Activated naive CD4-positive, alpha-beta T cell treated with anti-CD3 and anti-CD28 coated beads for 36 hours (primary cell): ENCODE results near the gene PRELID3B. TPM values are rescaled to one million over a fixed set of nuclear protein-coding genes. Genes with fewer than 3 reads are reported as not detected.
A peak's percentile ranks its signal among the peaks of the same experiment; 100 is the strongest.
"Not testable (repeated sequence)": the region's sequence is repeated elsewhere in the genome, so short reads cannot be mapped to it uniquely, and the experiment has no call there.

ENCODE experiments used
- CTCF ChIA-PET: fragments of 350-600 bp; sonication (Branson Sonifier 250); formaldehyde crosslinking; loops from one replicate; lab custom pipeline; 2021; ENCODE audit warnings: antibody characterized with exemption; lab: Charles Lee
- DNase-seq: peaks from one replicate; pipeline ENCODE4 v3.0.0-alpha.2; 2020
- H3K27ac Mint-ChIP-seq: one replicate; pipeline ENCODE4 v1.8.0; 2021; ENCODE audit warnings: mild to moderate bottlenecking, mixed read lengths
- H3K27me3 Mint-ChIP-seq: one replicate; pipeline ENCODE4 v1.8.0; 2021; ENCODE audit warnings: low read depth, mixed read lengths
- H3K36me3 Mint-ChIP-seq: one replicate; pipeline ENCODE4 v1.8.0; 2021; ENCODE audit warnings: low read depth, mixed read lengths
- H3K4me1 Mint-ChIP-seq: one replicate; pipeline ENCODE4 v1.8.0; 2021; ENCODE audit warnings: low read depth, mixed read lengths
- H3K4me3 Mint-ChIP-seq: one replicate; pipeline ENCODE4 v1.8.0; 2021; ENCODE audit warnings: mild to moderate bottlenecking, moderate library complexity, mixed read lengths
- H3K9me3 Mint-ChIP-seq: one replicate; pipeline ENCODE4 v1.8.0; 2021; ENCODE audit warnings: mixed read lengths
- intact Hi-C: fragments of 100-400 bp; cut with micrococcal nuclease; formaldehyde crosslinking; loops from one replicate; pipeline ENCODE4 v1.15.1; 2023
- total RNA-seq, 2 experiments: library from RNA; stranded (reverse); gene quantifications; one replicate each; pipeline ENCODE4 v1.2.3, GENCODE V29; 2021

The PRELID3B gene
- total RNA-seq, 2 experiments from 2014 or later, result 170 to 180 TPM

DNA sequence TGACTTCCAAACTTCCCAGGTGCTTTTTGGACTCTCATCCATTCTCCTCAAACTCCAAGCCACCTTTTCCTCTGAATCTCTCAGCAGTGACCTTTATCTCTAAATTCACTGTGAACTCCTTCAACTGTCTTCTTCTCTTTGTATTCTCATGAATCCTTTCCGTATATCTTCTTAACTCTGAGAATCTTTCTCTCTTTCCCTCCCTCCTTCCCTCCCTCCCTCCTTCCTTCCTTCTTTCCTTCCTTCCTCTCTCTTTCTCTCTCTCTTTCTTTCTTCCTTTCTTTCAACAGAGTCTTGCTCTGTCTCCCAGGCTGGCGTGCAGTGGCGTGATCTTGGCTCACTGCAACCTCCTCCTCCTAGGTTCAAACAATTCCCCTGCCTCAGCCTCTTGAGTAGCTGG lies 4.3 kb upstream of the PRELID3B start:
- CTCF ChIA-PET, result no interaction called here
- Mint-ChIP-seq H3K27me3 (peaks cover 3% of the 10 kb centered on the region), H3K4me3 (no peak overlapping the region), H3K4me1 (peaks cover 20% of the 10 kb centered on the region), H3K36me3 (no peaks in the 10 kb centered on the region), H3K9me3 (no peaks in the 10 kb centered on the region), H3K27ac (no peak overlapping the region)
- intact Hi-C loops, result no loop called here
- DNase-seq, result no peak

DNA sequence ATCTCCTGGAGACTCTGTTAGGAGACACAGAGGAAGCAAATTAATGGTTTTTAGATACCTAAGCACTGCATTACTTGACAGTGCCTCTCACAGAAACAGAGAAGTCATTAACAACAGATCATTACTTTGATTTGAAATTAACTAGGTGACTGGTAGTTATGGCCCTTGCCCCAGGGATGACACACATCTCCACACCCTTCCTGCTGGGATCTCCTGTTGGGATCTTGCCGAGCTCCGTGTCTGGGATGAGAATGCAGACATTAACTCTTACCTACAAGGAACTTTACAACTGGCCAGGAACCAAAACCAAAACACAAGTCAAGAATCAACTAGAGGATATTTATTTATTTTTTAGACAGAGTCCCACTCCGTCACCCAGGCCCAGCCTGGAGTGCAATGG lies 2.2 kb upstream of the PRELID3B start:
- H3K27ac Mint-ChIP-seq, result no peak overlapping the region

GRCh38 chr20:59044295-59044694 lies 1.7 kb upstream of the PRELID3B start:
- H3K9me3 Mint-ChIP-seq, result no peaks in the 10 kb centered on the region
- no peak overlapping the region for H3K4me3 Mint-ChIP-seq
- CTCF ChIA-PET, result interaction anchor here (1.4 to 1.8 kb wide), 2 partner anchors 163 to 178 kb away, joined by 7 to 10 read pairs; no protein-coding TSS in a partner anchor
- intact Hi-C loops, result loop anchor here (5.0 kb wide), 1 partner anchor 33 kb away; no protein-coding TSS in a partner anchor
- no peak for DNase-seq
- peaks cover 39% of the 10 kb centered on the region for H3K4me1 Mint-ChIP-seq
- peak overlapping the region; percentile 9 for H3K27ac Mint-ChIP-seq
- peaks cover under 1% of the 10 kb centered on the region for H3K27me3 Mint-ChIP-seq
- peaks cover 17% of the 10 kb centered on the region for H3K36me3 Mint-ChIP-seq

More for the DNA sequence above, 2.2 kb upstream of the PRELID3B start:
- peaks cover 16% of the 10 kb centered on the region for H3K36me3 Mint-ChIP-seq
- CTCF ChIA-PET, result no interaction called here
- peaks cover 3% of the 10 kb centered on the region for H3K27me3 Mint-ChIP-seq
- H3K9me3 Mint-ChIP-seq, result no peaks in the 10 kb centered on the region
- DNase-seq, result no peak
- intact Hi-C loops, result loop anchor here (5.0 kb wide), 1 partner anchor 33 kb away; no protein-coding TSS in a partner anchor
- H3K4me1 Mint-ChIP-seq, result peaks cover 36% of the 10 kb centered on the region
- H3K4me3 Mint-ChIP-seq, result no peak overlapping the region

GRCh38 chr20:59043698-59044097 lies 1.1 kb upstream of the PRELID3B start:
- Mint-ChIP-seq H3K9me3 (no peaks in the 10 kb centered on the region), H3K4me3 (peak overlapping the region; percentile 75), H3K4me1 (peaks cover 44% of the 10 kb centered on the region), H3K27me3 (no peaks in the 10 kb centered on the region), H3K27ac (peak overlapping the region; percentile 78), H3K36me3 (peaks cover 17% of the 10 kb centered on the region)
- no peak for DNase-seq
- intact Hi-C loops, result loop anchor here (5.0 kb wide), 1 partner anchor 34 kb away; no protein-coding TSS in a partner anchor
- CTCF ChIA-PET, result interaction anchor here (1.2 to 1.8 kb wide), 3 partner anchors 12 to 178 kb away, joined by 6 to 10 read pairs (median 7); partner anchors contain the start of gene ATP5F1E

DNA sequence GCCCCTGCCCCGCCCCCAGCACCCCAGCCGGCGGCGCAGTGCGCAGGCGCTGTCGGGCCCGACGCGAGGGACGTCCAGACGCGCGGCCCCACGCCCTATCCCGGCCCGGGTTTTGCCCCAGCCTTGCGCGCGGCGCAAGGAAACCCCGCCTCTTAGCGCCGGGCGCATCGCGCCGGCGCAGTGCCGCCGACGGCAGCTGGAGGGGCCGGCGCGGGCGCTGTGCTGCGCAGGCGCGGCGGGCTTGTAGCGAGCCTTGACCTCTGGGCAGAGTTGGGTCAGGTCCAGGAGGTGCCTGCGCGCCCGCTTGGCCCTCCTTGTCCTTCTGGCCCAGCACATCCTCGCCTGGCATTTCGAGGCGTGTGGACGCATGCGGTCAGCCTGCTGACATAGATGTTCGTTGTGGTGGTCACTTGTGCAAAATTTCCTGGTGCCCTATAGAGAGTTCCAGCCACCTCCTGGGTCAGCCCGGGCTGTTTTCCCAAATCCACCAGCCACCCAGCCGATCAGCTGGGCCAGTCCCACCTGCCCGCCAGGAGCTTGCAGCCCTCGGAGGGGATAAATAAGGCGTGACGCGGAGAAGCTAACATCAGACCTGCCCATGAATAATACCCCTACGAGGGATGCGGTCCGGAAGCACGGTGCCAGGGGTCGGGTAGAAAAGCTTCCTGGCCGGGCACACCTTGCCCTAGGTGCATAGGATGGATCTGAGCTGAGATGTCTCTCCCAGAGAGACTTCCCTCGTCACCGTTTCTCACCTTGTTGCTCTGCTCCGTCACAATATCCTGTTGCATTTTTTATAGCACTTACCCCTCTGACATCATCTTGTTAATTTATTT lies 428 bp upstream of the PRELID3B start:
- Mint-ChIP-seq H3K36me3 (peaks cover 20% of the 10 kb centered on the region), H3K9me3 (no peaks in the 10 kb centered on the region), H3K4me1 (peaks cover 40% of the 10 kb centered on the region), H3K27me3 (no peaks in the 10 kb centered on the region), H3K4me3 (peak overlapping the region; percentile 93), H3K27ac (peak overlapping the region; percentile 84)
- intact Hi-C loops, result loop anchor here (1.0 to 5.0 kb wide), 4 partner anchors 11 to 120 kb away; partner anchors contain the start of genes ATP5F1E, NELFCD and ZNF831
- CTCF ChIA-PET, result interaction anchor here (1.2 to 1.8 kb wide), 3 partner anchors 11 to 179 kb away, joined by 6 to 10 read pairs (median 7); partner anchors contain the start of gene ATP5F1E
- DNase-seq, result peak; percentile 92

DNA sequence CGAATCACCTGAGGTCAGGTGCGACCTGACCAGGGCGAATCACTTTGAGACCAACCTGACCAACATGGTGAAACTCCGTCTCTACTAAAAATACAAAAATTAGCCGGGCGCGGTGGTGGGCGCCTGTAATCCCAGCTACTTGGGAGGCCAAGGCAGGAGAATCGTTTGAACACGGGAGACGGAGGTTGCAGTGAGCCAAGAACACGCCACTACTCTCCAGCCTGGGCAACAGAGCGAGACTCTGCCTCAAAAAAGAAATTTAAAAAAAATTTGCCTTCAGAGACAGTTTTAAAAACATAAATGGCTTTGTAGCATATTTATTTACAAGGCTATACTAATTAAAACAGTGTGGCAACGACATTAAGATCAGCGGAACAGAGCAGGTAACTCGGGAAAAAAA lies 1.1 kb downstream of the PRELID3B start:
- peak overlapping the region; percentile 93 for H3K4me3 Mint-ChIP-seq
- H3K27me3 Mint-ChIP-seq, H3K9me3 Mint-ChIP-seq, DNase-seq: not testable (repeated sequence)
- peaks cover 50% of the 10 kb centered on the region for H3K4me1 Mint-ChIP-seq
- intact Hi-C loops, result loop anchor here (5.0 kb wide), 1 partner anchor 36 kb away; no protein-coding TSS in a partner anchor
- peak overlapping the region; percentile 89 for H3K27ac Mint-ChIP-seq
- peaks cover 35% of the 10 kb centered on the region for H3K36me3 Mint-ChIP-seq
- CTCF ChIA-PET, result interaction anchor here (0.7 kb wide), 1 partner anchor 41 kb away, joined by 3 read pairs; no protein-coding TSS in a partner anchor

DNA sequence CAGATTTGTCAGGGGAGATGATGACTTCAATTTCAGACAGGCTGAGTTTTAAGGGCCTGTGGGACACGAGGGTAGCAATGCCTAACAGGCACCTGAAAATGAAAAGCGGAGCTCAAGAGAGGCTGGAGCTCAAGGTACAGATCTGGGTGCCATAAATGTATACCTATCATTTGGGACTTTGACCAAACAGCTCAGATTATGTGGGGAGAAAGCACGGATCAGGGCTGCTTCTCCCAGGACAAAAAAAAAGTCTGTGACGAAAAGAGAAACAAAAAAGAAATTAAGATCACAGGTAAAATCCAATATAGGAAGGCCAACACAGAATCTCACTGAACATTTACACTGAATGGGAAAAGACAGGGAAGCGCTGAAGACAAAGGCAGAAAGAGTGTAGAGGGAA lies 1.9 kb downstream of the PRELID3B start:
- CTCF ChIA-PET, result no interaction called here

DNA sequence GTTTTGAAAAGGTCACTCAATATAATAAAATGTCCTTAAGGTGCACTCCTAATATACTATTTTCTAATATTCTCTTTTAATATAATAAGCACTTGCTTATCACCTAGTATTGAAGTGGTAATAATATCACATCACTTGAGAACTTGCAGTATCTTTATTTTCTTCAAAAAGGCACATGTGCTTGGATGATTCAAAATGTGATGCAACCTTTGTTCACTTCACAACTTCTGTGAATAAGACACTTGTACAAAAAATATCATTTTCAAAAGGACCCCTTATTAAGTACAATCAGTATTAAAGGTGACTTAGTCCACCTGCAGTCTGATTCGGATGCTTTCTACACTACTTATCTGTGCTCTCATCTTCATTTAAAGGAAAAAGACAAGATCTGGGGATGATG lies 3.4 kb downstream of the PRELID3B start:
- H3K36me3 Mint-ChIP-seq, result peaks cover 48% of the 10 kb centered on the region
- peaks cover 64% of the 10 kb centered on the region for H3K4me1 Mint-ChIP-seq
- no peaks in the 10 kb centered on the region for H3K27me3 Mint-ChIP-seq
- CTCF ChIA-PET, result no interaction called here
- no peaks in the 10 kb centered on the region for H3K9me3 Mint-ChIP-seq
- intact Hi-C loops, result loop anchor here (10.0 kb wide), 2 partner anchors 644 to 734 kb away; partner anchors contain the start of gene RAB22A
- no peak for DNase-seq
- peak overlapping the region; percentile 89 for H3K27ac Mint-ChIP-seq
- H3K4me3 Mint-ChIP-seq, result peak overlapping the region; percentile 93

More for the DNA sequence above, 1.9 kb downstream of the PRELID3B start:
- Mint-ChIP-seq H3K4me1 (peaks cover 57% of the 10 kb centered on the region), H3K27ac (peak overlapping the region; percentile 89), H3K4me3 (peak overlapping the region; percentile 93), H3K9me3 (no peaks in the 10 kb centered on the region), H3K36me3 (peaks cover 41% of the 10 kb centered on the region), H3K27me3 (no peaks in the 10 kb centered on the region)
- DNase-seq, result no peak
- intact Hi-C loops, result loop anchor here (5.0 kb wide), 1 partner anchor 37 kb away; no protein-coding TSS in a partner anchor

- CTCF ChIA-PET, result no interaction called here
- Mint-ChIP-seq H3K27me3 (no peaks in the 10 kb centered on the region), H3K36me3 (peaks cover 50% of the 10 kb centered on the region), H3K4me1 (peaks cover 66% of the 10 kb centered on the region), H3K9me3 (no peaks in the 10 kb centered on the region), H3K27ac (peak overlapping the region; percentile 54), H3K4me3 (no peak overlapping the region)
- DNase-seq, result no peak
- intact Hi-C loops, result loop anchor here (10.0 kb wide), 2 partner anchors 643 to 733 kb away; partner anchors contain the start of gene RAB22A
Measured at GRCh38 chr20:59037386-59037785, 5.2 kb downstream of the PRELID3B start.

DNA sequence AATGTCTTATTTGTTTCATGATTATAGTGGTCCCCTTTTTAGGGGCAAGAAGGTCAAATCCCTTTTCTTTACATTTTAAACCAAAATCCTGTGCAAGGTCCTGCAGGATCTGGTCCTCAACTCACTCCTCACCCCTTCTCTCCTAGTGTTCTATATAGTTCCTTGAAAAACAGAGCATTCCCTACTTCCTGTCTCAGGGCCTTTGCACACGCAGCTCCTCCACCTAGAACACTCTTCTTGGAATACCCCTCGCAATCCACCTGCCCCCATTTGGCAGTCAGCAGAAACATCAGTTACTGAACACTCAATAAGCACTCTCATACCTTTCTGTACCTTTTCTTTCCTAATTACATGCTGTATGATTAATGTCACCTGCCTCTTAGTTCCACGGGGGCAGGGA lies 7.2 kb downstream of the PRELID3B start:
- CTCF ChIA-PET, result no interaction called here
- Mint-ChIP-seq H3K27me3 (no peaks in the 10 kb centered on the region), H3K4me3 (no peak overlapping the region), H3K36me3 (peaks cover 48% of the 10 kb centered on the region), H3K4me1 (peaks cover 67% of the 10 kb centered on the region), H3K27ac (peak overlapping the region; percentile 67), H3K9me3 (no peaks in the 10 kb centered on the region)
- intact Hi-C loops, result loop anchor here (10.0 kb wide), 2 partner anchors 641 to 731 kb away; partner anchors contain the start of gene RAB22A
- DNase-seq, result no peak

GRCh38 chr20:59033616-59034165 lies 8.9 kb downstream of the PRELID3B start:
- CTCF ChIA-PET, result interaction anchor here (0.6 to 0.8 kb wide), 2 partner anchors 43 to 135 kb away, joined by 3 to 4 read pairs; no protein-coding TSS in a partner anchor
- H3K36me3 Mint-ChIP-seq, result peaks cover 55% of the 10 kb centered on the region
- no peak for DNase-seq
- H3K4me3 Mint-ChIP-seq, result peak overlapping the region; percentile 4
- peak overlapping the region; percentile 55 for H3K27ac Mint-ChIP-seq
- H3K9me3 Mint-ChIP-seq, result no peaks in the 10 kb centered on the region
- H3K27me3 Mint-ChIP-seq, result no peaks in the 10 kb centered on the region
- H3K4me1 Mint-ChIP-seq, result peaks cover 68% of the 10 kb centered on the region
- intact Hi-C loops, result loop anchor here (2.0 to 10.0 kb wide), 4 partner anchors 126 to 729 kb away; partner anchors contain the start of gene RAB22A

DNA sequence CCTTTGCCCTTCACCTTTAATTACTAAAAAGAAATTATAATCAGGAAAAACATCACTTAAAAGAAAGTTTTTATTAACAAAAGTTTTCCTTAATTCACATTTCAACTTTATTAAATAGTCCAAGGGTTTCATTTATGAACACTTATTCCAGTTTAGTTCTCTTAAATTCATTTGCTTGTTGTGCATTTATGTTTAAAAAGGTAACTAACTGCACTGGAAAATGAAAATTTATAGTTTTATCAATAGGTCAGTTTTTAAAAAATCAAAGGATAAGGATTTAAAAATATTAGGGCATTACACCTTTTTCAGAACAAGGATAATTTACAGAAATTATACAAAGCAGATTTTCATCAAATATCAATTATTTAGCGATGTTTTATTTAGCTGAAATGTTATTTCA lies 9.5 kb downstream of the PRELID3B start:
- H3K4me3 Mint-ChIP-seq, result peak overlapping the region; percentile 94
- intact Hi-C loops, result loop anchor here (2.0 to 10.0 kb wide), 4 partner anchors 126 to 728 kb away; partner anchors contain the start of gene RAB22A
- CTCF ChIA-PET, result interaction anchor here (0.6 kb wide), 1 partner anchor 134 kb away, joined by 4 read pairs; no protein-coding TSS in a partner anchor
- peak overlapping the region; percentile 91 for H3K27ac Mint-ChIP-seq
- peaks cover 73% of the 10 kb centered on the region for H3K4me1 Mint-ChIP-seq
- H3K36me3 Mint-ChIP-seq, result peaks cover 56% of the 10 kb centered on the region
- H3K9me3 Mint-ChIP-seq, result no peaks in the 10 kb centered on the region
- no peak for DNase-seq
- H3K27me3 Mint-ChIP-seq, result no peaks in the 10 kb centered on the region
